ENCODE measurements around the gene RFX8. TPM values are rescaled to one million over a fixed set of nuclear protein-coding genes. Genes with fewer than 3 reads are reported as not detected.

RFX8 gene
- total RNA-seq, 2 experiments from 2014 or later, result 0.30 to 0.90 TPM

- Mint-ChIP-seq H3K4me1 (peaks cover 13% of the 10 kb centered on the region), H3K27me3 (peaks cover 11% of the 10 kb centered on the region), H3K36me3 (ENCODE audit: low read depth) (no peaks in the 10 kb centered on the region), H3K9me3 (ENCODE audit: low read depth) (no peaks in the 10 kb centered on the region), H3K4me3 (no peak overlapping the region), H3K27ac (no peak overlapping the region)
- ATAC-seq (peak; percentile 64), DNase-seq (no peak)
- ChIA-PET POLR2A (no interaction called here), CTCF (interaction anchor here (0.6 to 1.1 kb wide), 3 partner anchors 22 to 941 kb away, joined by 3 to 4 read pairs (median 3); no protein-coding TSS in a partner anchor)
- intact Hi-C loops (cut with DNase I, micrococcal nuclease), result no loop called here
Observed at GRCh38 chr2:101395545-101396315, 79.2 kb downstream of the RFX8 start.

GRCh38 chr2:101388232-101388631, 86.7 kb downstream of the RFX8 start:
- H3K9me3 Mint-ChIP-seq (ENCODE audit: low read depth), result no peaks in the 10 kb centered on the region
- peaks cover 34% of the 10 kb centered on the region for H3K27me3 Mint-ChIP-seq
- H3K36me3 Mint-ChIP-seq (ENCODE audit: low read depth), result no peaks in the 10 kb centered on the region
- H3K4me3 Mint-ChIP-seq, result no peak overlapping the region
- intact Hi-C loops (cut with DNase I, micrococcal nuclease), result loop anchor here (5.0 to 10.0 kb wide), 3 partner anchors 46 to 136 kb away; partner anchors contain the start of gene CNOT11 (in 1 of the 2)
- CTCF ChIA-PET, result interaction anchor here (0.6 to 5.1 kb wide), 13 partner anchors 10 to 474 kb away, joined by 3 to 23 read pairs (median 4); no protein-coding TSS in a partner anchor
- H3K27ac Mint-ChIP-seq, result no peak overlapping the region
- POLR2A ChIA-PET, result no interaction called here
- peaks cover 6% of the 10 kb centered on the region for H3K4me1 Mint-ChIP-seq
- no peak for DNase-seq
- no peak for ATAC-seq

GRCh38 chr2:101387151-101387834, 87.6 kb downstream of the RFX8 start, which contains the start of gene CREG2:
CREG2 (minus strand) TSS chr2:101387503; CDS start chr2:101387457, 46 bp downstream.
- peak within 1 kb of the TSS; percentile 55 for H3K4me3 Mint-ChIP-seq
- DNase-seq, result peak; percentile 81
- H3K27me3 Mint-ChIP-seq, result peaks cover 34% of the 10 kb centered on the region
- H3K27ac Mint-ChIP-seq, result no peak within 1 kb of the TSS
- intact Hi-C loops (cut with DNase I, micrococcal nuclease), result loop anchor here (1.0 to 10.0 kb wide), 5 partner anchors 45 to 374 kb away; partner anchors contain the start of gene CNOT11 (in 1 of the 2)
- H3K4me1 Mint-ChIP-seq, result peaks cover 6% of the 10 kb centered on the region
- ChIA-PET CTCF (interaction anchor here (0.6 to 5.1 kb wide), 13 partner anchors 11 to 475 kb away, joined by 3 to 23 read pairs (median 3); no protein-coding TSS in a partner anchor), POLR2A (interaction anchor here (0.5 kb wide), 1 partner anchor 16 kb away, joined by 4 read pairs; no protein-coding TSS in a partner anchor)
- ATAC-seq, result peak; percentile 93
- no peaks in the 10 kb centered on the region for H3K36me3 Mint-ChIP-seq (ENCODE audit: low read depth)
- no peaks in the 10 kb centered on the region for H3K9me3 Mint-ChIP-seq (ENCODE audit: low read depth)

DNA sequence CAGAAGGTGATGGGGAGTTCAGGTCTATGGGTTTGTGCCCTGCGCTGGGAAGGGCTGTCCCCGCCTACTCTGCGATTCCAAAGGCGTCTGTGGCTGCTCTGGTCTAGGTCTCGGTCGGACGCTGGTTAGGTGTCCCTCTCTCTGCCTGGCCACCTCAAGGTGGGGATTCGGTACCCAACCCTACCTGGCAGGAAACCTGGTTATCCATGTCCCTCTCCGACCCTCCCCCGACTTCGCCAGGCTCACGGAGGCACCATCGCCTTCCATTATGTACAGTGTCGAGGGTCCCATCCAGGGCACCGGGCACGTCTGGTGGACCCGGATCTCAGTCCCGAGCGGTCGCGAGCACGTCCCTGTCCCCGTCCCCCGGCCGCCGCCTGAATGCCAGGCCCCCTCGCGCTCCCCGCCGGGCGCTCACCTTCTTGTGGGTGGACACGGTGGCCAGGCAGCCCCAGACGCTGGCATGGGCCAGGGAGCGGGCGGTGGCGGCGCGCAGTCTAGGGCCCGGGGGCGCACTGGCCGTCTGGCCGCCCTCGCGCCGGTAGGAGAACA, 88.2 kb downstream of the RFX8 start:
- ATAC-seq, result no peak
- DNase-seq, result peak; percentile 16
- Mint-ChIP-seq H3K36me3 (ENCODE audit: low read depth) (no peaks in the 10 kb centered on the region), H3K4me3 (peak overlapping the region; percentile 33), H3K4me1 (peaks cover 6% of the 10 kb centered on the region), H3K27me3 (peaks cover 34% of the 10 kb centered on the region), H3K9me3 (ENCODE audit: low read depth) (no peaks in the 10 kb centered on the region), H3K27ac (no peak overlapping the region)
- ChIA-PET POLR2A (interaction anchor here (0.5 to 0.7 kb wide), 3 partner anchors 17 to 113 kb away, joined by 4 to 7 read pairs (median 5); no protein-coding TSS in a partner anchor), CTCF (interaction anchor here (0.6 to 5.1 kb wide), 14 partner anchors 12 to 497 kb away, joined by 3 to 23 read pairs (median 3); no protein-coding TSS in a partner anchor)
- intact Hi-C loops (cut with DNase I, micrococcal nuclease), result loop anchor here (1.0 to 10.0 kb wide), 5 partner anchors 44 to 374 kb away; partner anchors contain the start of gene CNOT11 (in 1 of the 2)

GRCh38 chr2:101383016-101383541, 91.8 kb downstream of the RFX8 start:
- Mint-ChIP-seq H3K27me3 (peaks cover 21% of the 10 kb centered on the region), H3K9me3 (ENCODE audit: low read depth) (no peaks in the 10 kb centered on the region), H3K36me3 (ENCODE audit: low read depth) (no peaks in the 10 kb centered on the region), H3K4me3 (no peak overlapping the region), H3K4me1 (peaks cover 6% of the 10 kb centered on the region), H3K27ac (no peak overlapping the region)
- ChIA-PET CTCF (interaction anchor here (1.4 kb wide), 1 partner anchor 134 kb away, joined by 3 read pairs; no protein-coding TSS in a partner anchor), POLR2A (interaction anchor here (0.6 kb wide), 1 partner anchor 116 kb away, joined by 4 read pairs; no protein-coding TSS in a partner anchor)
- intact Hi-C loops (cut with DNase I, micrococcal nuclease), result loop anchor here in 1 of 2 experiments (10.0 kb wide), 1 partner anchor 108 kb away; no protein-coding TSS in a partner anchor
- ATAC-seq, result no peak
- no peak for DNase-seq

GRCh38 chr2:101382442-101382841, 92.5 kb downstream of the RFX8 start:
- Mint-ChIP-seq H3K27ac (no peak overlapping the region), H3K4me1 (peaks cover 6% of the 10 kb centered on the region), H3K4me3 (no peak overlapping the region), H3K9me3 (ENCODE audit: low read depth) (no peaks in the 10 kb centered on the region), H3K36me3 (ENCODE audit: low read depth) (no peaks in the 10 kb centered on the region), H3K27me3 (peaks cover 17% of the 10 kb centered on the region)
- DNase-seq, result no peak
- intact Hi-C loops (cut with DNase I, micrococcal nuclease), result loop anchor here in 1 of 2 experiments (10.0 kb wide), 1 partner anchor 108 kb away; no protein-coding TSS in a partner anchor
- ChIA-PET POLR2A (no interaction called here), CTCF (interaction anchor here (0.8 to 1.5 kb wide), 5 partner anchors 8 to 133 kb away, joined by 3 to 6 read pairs (median 3); no protein-coding TSS in a partner anchor)
- ATAC-seq, result no peak

GRCh38 chr2:101380376-101380775, 94.5 kb downstream of the RFX8 start:
- POLR2A ChIA-PET, result no interaction called here
- DNase-seq (no peak), ATAC-seq (no peak)
- peaks cover 6% of the 10 kb centered on the region for H3K27me3 Mint-ChIP-seq
- no peak overlapping the region for H3K27ac Mint-ChIP-seq
- CTCF ChIA-PET, result no interaction called here
- H3K4me3 Mint-ChIP-seq, result no peak overlapping the region
- H3K4me1 Mint-ChIP-seq, result no peaks in the 10 kb centered on the region
- intact Hi-C loops (cut with DNase I, micrococcal nuclease), result loop anchor here in 1 of 2 experiments (10.0 kb wide), 1 partner anchor 106 kb away; no protein-coding TSS in a partner anchor
- no peaks in the 10 kb centered on the region for H3K36me3 Mint-ChIP-seq (ENCODE audit: low read depth)
- no peaks in the 10 kb centered on the region for H3K9me3 Mint-ChIP-seq (ENCODE audit: low read depth)

GRCh38 chr2:101379091-101379490, 95.8 kb downstream of the RFX8 start:
- intact Hi-C loops (cut with DNase I, micrococcal nuclease), result no loop called here
- Mint-ChIP-seq H3K36me3 (ENCODE audit: low read depth) (no peaks in the 10 kb centered on the region), H3K9me3 (ENCODE audit: low read depth) (no peaks in the 10 kb centered on the region), H3K4me3 (no peak overlapping the region), H3K27me3 (no peaks in the 10 kb centered on the region), H3K27ac (no peak overlapping the region), H3K4me1 (peaks cover 7% of the 10 kb centered on the region)
- no peak for ATAC-seq
- DNase-seq, result no peak
- ChIA-PET POLR2A (no interaction called here), CTCF (interaction anchor here (1.0 kb wide), 2 partner anchors 46 to 127 kb away, joined by 3 to 4 read pairs; no protein-coding TSS in a partner anchor)

- POLR2A ChIA-PET, result no interaction called here
- CTCF ChIA-PET, result interaction anchor here (0.8 to 1.0 kb wide), 2 partner anchors 10 to 29 kb away, joined by 3 to 5 read pairs; no protein-coding TSS in a partner anchor
Observed at GRCh38 chr2:101375653-101376052, 99.3 kb downstream of the RFX8 start.

DNA sequence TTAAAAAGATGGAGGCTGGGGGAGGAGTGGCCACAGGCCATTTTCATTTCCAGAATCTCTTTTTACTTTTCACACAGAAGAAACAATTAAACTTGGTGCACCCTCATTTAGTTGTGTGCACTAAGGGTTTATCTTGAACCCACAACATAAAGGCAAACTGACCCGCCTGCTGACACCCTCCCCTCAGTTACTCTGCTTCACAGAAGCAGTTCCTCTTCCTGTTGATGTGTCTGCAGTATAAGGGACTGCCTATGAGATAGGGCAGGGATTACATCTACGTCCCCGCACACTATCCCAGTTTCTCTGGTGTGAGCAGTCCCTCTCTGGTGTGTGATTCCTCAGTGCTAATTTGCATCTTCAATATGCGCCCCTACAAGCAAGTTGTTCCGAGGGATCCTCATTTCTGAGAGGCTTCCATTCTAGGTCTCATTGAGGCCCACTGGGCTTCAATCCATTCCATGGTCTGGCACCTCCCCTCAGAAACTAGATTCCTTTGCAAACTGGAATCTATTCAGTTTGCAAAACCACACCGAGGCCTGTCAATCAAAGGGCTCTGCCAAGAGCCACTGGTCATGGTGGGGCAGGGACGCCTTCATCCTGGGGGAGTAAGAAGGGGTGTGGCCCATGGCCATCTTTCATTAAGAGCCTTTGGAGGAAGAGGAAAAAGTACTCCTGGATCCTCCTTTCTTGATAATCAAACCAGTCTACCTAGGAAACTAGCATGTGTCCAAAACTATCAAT, 99.9 kb downstream of the RFX8 start:
- intact Hi-C loops (cut with DNase I, micrococcal nuclease), result no loop called here
- ATAC-seq, result no peak
- no peak overlapping the region for H3K27ac Mint-ChIP-seq
- no peaks in the 10 kb centered on the region for H3K27me3 Mint-ChIP-seq
- ChIA-PET POLR2A (no interaction called here), CTCF (interaction anchor here (0.7 to 1.6 kb wide), 3 partner anchors 11 to 44 kb away, joined by 3 to 12 read pairs (median 5); partner anchors contain the start of gene CREG2)
- no peak for DNase-seq
- H3K4me1 Mint-ChIP-seq, result peaks cover 7% of the 10 kb centered on the region
- H3K4me3 Mint-ChIP-seq, result no peak overlapping the region
- H3K9me3 Mint-ChIP-seq (ENCODE audit: low read depth), result peaks cover 8% of the 10 kb centered on the region
- no peaks in the 10 kb centered on the region for H3K36me3 Mint-ChIP-seq (ENCODE audit: low read depth)

More at GRCh38 chr2:101375653-101376052, 99.3 kb downstream of the RFX8 start:
- intact Hi-C loops (cut with DNase I, micrococcal nuclease), result no loop called here
- Mint-ChIP-seq H3K36me3 (ENCODE audit: low read depth) (no peaks in the 10 kb centered on the region), H3K9me3 (ENCODE audit: low read depth) (peaks cover 8% of the 10 kb centered on the region), H3K4me3 (no peak overlapping the region), H3K27ac (no peak overlapping the region), H3K27me3 (no peaks in the 10 kb centered on the region), H3K4me1 (peaks cover 7% of the 10 kb centered on the region)
- DNase-seq, result no peak
- ATAC-seq, result no peak
